ENCODE data around the gene TMEM52. TPM values are rescaled to one million over a fixed set of nuclear protein-coding genes. Genes with fewer than 3 reads are reported as not detected.
"Not testable (repeated sequence)": the region's sequence is repeated elsewhere in the genome, so short reads cannot be mapped to it uniquely, and the experiment has no call there.

The TMEM52 gene
- total RNA-seq, 1 experiment from 2014 or later, result 5.3 TPM

- not testable (repeated sequence) for DNase-seq (ENCODE audit: low spot score)
- in situ Hi-C loops (cut with HindIII; ENCODE audit: low sequenced_read_pairs), result loop anchor here (10.0 kb wide), 1 partner anchor 59 kb away; no protein-coding TSS in a partner anchor
Measured at GRCh38 chr1:1883890-1884289, 35.2 kb downstream of the TMEM52 start.

- in situ Hi-C loops (cut with HindIII; ENCODE audit: low sequenced_read_pairs), result loop anchor here (10.0 kb wide), 1 partner anchor 58 kb away; no protein-coding TSS in a partner anchor
- DNase-seq (ENCODE audit: low spot score), result no peak
Measured at GRCh38 chr1:1883092-1883873, 35.8 kb downstream of the TMEM52 start.

- DNase-seq (ENCODE audit: low spot score), result peak; percentile 66
- in situ Hi-C loops (cut with HindIII; ENCODE audit: low sequenced_read_pairs), result loop anchor here (10.0 kb wide), 1 partner anchor 57 kb away; no protein-coding TSS in a partner anchor
Measured at GRCh38 chr1:1881727-1882126, 37.4 kb downstream of the TMEM52 start.

- DNase-seq (ENCODE audit: low spot score), result no peak
- in situ Hi-C loops (cut with HindIII; ENCODE audit: low sequenced_read_pairs), result loop anchor here (10.0 kb wide), 1 partner anchor 56 kb away; no protein-coding TSS in a partner anchor
Measured at GRCh38 chr1:1880617-1881312, 38.3 kb downstream of the TMEM52 start.

GRCh38 chr1:1879942-1880341, 39.1 kb downstream of the TMEM52 start:
- in situ Hi-C loops (cut with HindIII; ENCODE audit: low sequenced_read_pairs), result loop anchor here (10.0 kb wide), 1 partner anchor 55 kb away; no protein-coding TSS in a partner anchor
- DNase-seq (ENCODE audit: low spot score), result no peak

GRCh38 chr1:1877865-1878436, 41.1 kb downstream of the TMEM52 start:
- no peak for DNase-seq (ENCODE audit: low spot score)
- in situ Hi-C loops (cut with HindIII; ENCODE audit: low sequenced_read_pairs), result no loop called here

- no peak for DNase-seq (ENCODE audit: low spot score)
- in situ Hi-C loops (cut with HindIII; ENCODE audit: low sequenced_read_pairs), result no loop called here
Measured at GRCh38 chr1:1876335-1876930, 42.6 kb downstream of the TMEM52 start.

- no peak for DNase-seq (ENCODE audit: low spot score)
- in situ Hi-C loops (cut with HindIII; ENCODE audit: low sequenced_read_pairs), result no loop called here
Measured at GRCh38 chr1:1875932-1876331, 43.1 kb downstream of the TMEM52 start.

- in situ Hi-C loops (cut with HindIII; ENCODE audit: low sequenced_read_pairs), result no loop called here
- no peak for DNase-seq (ENCODE audit: low spot score)
Measured at GRCh38 chr1:1874901-1875300, 44.2 kb downstream of the TMEM52 start.

- peak; percentile 92 for DNase-seq (ENCODE audit: low spot score)
- in situ Hi-C loops (cut with HindIII; ENCODE audit: low sequenced_read_pairs), result no loop called here
Measured at GRCh38 chr1:1873186-1873585, 45.9 kb downstream of the TMEM52 start.

- in situ Hi-C loops (cut with HindIII; ENCODE audit: low sequenced_read_pairs), result no loop called here
Measured at GRCh38 chr1:1872329-1872994, 46.6 kb downstream of the TMEM52 start.

GRCh38 chr1:1869469-1869868, 49.6 kb downstream of the TMEM52 start:
- DNase-seq (ENCODE audit: low spot score), result no peak
- in situ Hi-C loops (cut with HindIII; ENCODE audit: low sequenced_read_pairs), result no loop called here

More at GRCh38 chr1:1872329-1872994, 46.6 kb downstream of the TMEM52 start:
- DNase-seq (ENCODE audit: low spot score), result no peak

Other genes with a start within 250 kb of the TMEM52 start
- gene SLC35E2B, start 226.5 kb downstream of the TMEM52 start, total RNA-seq (2014; rRNA removed; shearing (Covaris generic)), result 17.8 and 25.2 TPM in 2 replicates
- 8.6 and 11.7 TPM in 2 replicates for gene CDK11A, start 194.9 kb downstream of the TMEM52 start, total RNA-seq (2014; rRNA removed; shearing (Covaris generic))
- gene NADK, start 140.8 kb downstream of the TMEM52 start, total RNA-seq (2014; rRNA removed; shearing (Covaris generic)), result 55.0 and 74.4 TPM in 2 replicates
- 306 and 351 TPM in 2 replicates for gene GNB1, start 28.2 kb downstream of the TMEM52 start, total RNA-seq (2014; rRNA removed; shearing (Covaris generic))
- gene CALML6, start 4.0 kb downstream of the TMEM52 start, total RNA-seq (2014; rRNA removed; shearing (Covaris generic)), result not detected in 2 replicates
- gene CFAP74, start 84.5 kb upstream of the TMEM52 start, total RNA-seq (2014; rRNA removed; shearing (Covaris generic)), result not detected in 2 replicates
- gene GABRD, start 100.1 kb upstream of the TMEM52 start, total RNA-seq (2014; rRNA removed; shearing (Covaris generic)), result 1.1 and 1.2 TPM in 2 replicates
- gene PRKCZ, start 131.1 kb upstream of the TMEM52 start, total RNA-seq (2014; rRNA removed; shearing (Covaris generic)), result 96.8 and 107 TPM in 2 replicates